K562 (cell line): ENCODE results near the gene JPH4. TPM values are rescaled to one million over a fixed set of nuclear protein-coding genes. Genes with fewer than 3 reads are reported as not detected.
A peak's percentile ranks its signal among the peaks of the same experiment; 100 is the strongest.

Experiments used
- ARID1B ChIP-seq: fragments of 450-650 bp; IDR thresholded peaks from 2 replicates; pipeline ENCODE4 v1.6.1; 2016; ENCODE audit warnings: antibody characterized with exemption, mild to moderate bottlenecking, inconsistent platforms
- ATF1 ChIP-seq, 2 experiments: fragments of 450-650 bp in 1 of 2; IDR thresholded peaks; 2 replicates each; pipeline ENCODE4 v1.6.1; 2016; ENCODE audit warnings: missing compliant biosample characterization in 1 of 2, missing genetic modification characterization in 1 of 2
- ATF6 ChIP-seq: sonication (generic); formaldehyde crosslinking; IDR thresholded peaks from 2 replicates; pipeline ENCODE4 v1.4.0; 2020; ENCODE audit warnings: mild to moderate bottlenecking, missing genetic modification reagents
- CBFB ChIP-seq: sonication (generic); formaldehyde crosslinking; IDR thresholded peaks from 2 replicates; pipeline ENCODE4 v1.4.0; 2020; ENCODE audit warnings: mild to moderate bottlenecking, missing genetic modification reagents
- CBX8 ChIP-seq: fragments of 200-600 bp; sonication (generic); IDR thresholded peaks from 2 replicates; pipeline ENCODE4 v1.6.1; 2012; ENCODE audit warnings: borderline replicate concordance, mixed run types, low read depth, mild to moderate bottlenecking, moderate library complexity, mixed read lengths, low read length, control low read depth, inconsistent platforms; ENCODE audit not compliant: poor library complexity, severe bottlenecking; ENCODE audit errors: extremely low read depth
- CUX1 ChIP-seq: fragments of 200-800 bp; sonication (Bioruptor generic); IDR thresholded peaks from 2 replicates; pipeline ENCODE4 v1.6.1; 2016; ENCODE audit warnings: missing genetic modification characterization, missing compliant biosample characterization
- HDAC8 ChIP-seq: fragments of 450-650 bp; IDR thresholded peaks from 2 replicates; pipeline ENCODE4 v1.6.1; 2016; ENCODE audit warnings: mild to moderate bottlenecking, missing genetic modification characterization, moderate library complexity, missing compliant biosample characterization
- HMBOX1 ChIP-seq: sonication (generic); IDR thresholded peaks from 2 replicates; pipeline ENCODE4 v1.6.1; 2016
- KLF1 ChIP-seq: fragments of 450-650 bp; IDR thresholded peaks from 2 replicates; pipeline ENCODE4 v1.6.1; 2016; ENCODE audit warnings: missing genetic modification characterization, missing compliant biosample characterization
- MEF2D ChIP-seq: conservative IDR thresholded peaks from 2 replicates; pipeline ENCODE4 v1.6.1; 2016; ENCODE audit warnings: low read depth, missing genetic modification characterization, missing compliant biosample characterization
- TFAM ChIP-seq: fragments of 250-450 bp; sonication (Bioruptor Pico); conservative IDR thresholded peaks from 2 replicates; pipeline ENCODE4 v1.5.0; 2021; ENCODE audit warnings: mild to moderate bottlenecking, moderate library complexity
- ZC3H4 ChIP-seq: sonication (generic); formaldehyde crosslinking; IDR thresholded peaks from 2 replicates; pipeline ENCODE4 v1.9.0; 2021; ENCODE audit warnings: missing genetic modification reagents, borderline replicate concordance
- ZNF174 ChIP-seq: fragments of 250-450 bp; sonication (Bioruptor Pico); IDR thresholded peaks from 2 replicates; pipeline ENCODE4 v1.4.0; 2020; ENCODE audit warnings: mild to moderate bottlenecking
- ZNF280A ChIP-seq: fragments of 450-650 bp; IDR thresholded peaks from 2 replicates; pipeline ENCODE4 v1.6.1; 2018; ENCODE audit warnings: mild to moderate bottlenecking, low read depth; ENCODE audit not compliant: partially characterized antibody
- ZNF408 ChIP-seq: fragments of 250-450 bp; sonication (Bioruptor Pico); IDR thresholded peaks from 2 replicates; pipeline ENCODE4 v1.4.0; 2020; ENCODE audit warnings: low read depth, mild to moderate bottlenecking, moderate library complexity
- ZNF444 ChIP-seq: fragments of 250-450 bp; sonication (Bioruptor Pico); IDR thresholded peaks from 2 replicates; pipeline ENCODE4 v1.4.0; 2020; ENCODE audit warnings: mild to moderate bottlenecking, moderate library complexity
- ZNF445 ChIP-seq: fragments of 250-450 bp; sonication (Bioruptor Pico); IDR thresholded peaks from 2 replicates; pipeline ENCODE4 v1.4.0; 2020; ENCODE audit warnings: low read depth, mild to moderate bottlenecking, moderate library complexity
- polyA plus RNA-seq, 8 experiments: library from polyadenylated mRNA; depleted of rRNA in 4 of 8; stranded (reverse) in 5 of 8; unstranded in 3 of 8; fragments of >200 nt; fragmentation: Nextera tagmentation in 2 of 8; fragmentation: Illumina TruSeq in 1 of 8; extraction: Ambion mirVana in 2 of 8; extraction: Trizol in 1 of 8; gene quantifications; 2 replicates each; pipeline versions ENCODE4 v1.2.1 to v1.2.3, GENCODE V29; 2011 to 2014; ENCODE audit warnings: inconsistent platforms in 1 of 8, missing spikeins in 1 of 8
- total RNA-seq, 7 experiments: library from RNA; depleted of rRNA in 6 of 7; stranded (reverse); fragments of >200 nt in 6 of 7; fragmentation: Illumina TruSeq in 2 of 7; extraction: Trizol in 2 of 7; gene quantifications; 2 replicates each; pipeline versions ENCODE4 v1.2.1 to v1.2.3, GENCODE V29; 2011 to 2021; ENCODE audit warnings: low replicate concordance in 1 of 7

The JPH4 gene
- total and polyA plus RNA-seq, 9 of the 15 experiments (the other 6 are each of a cell fraction or from before 2014, with no cell fraction given): 0.04 to 0.13 (median 0.06) TPM; not detected in 5

- TF ChIP-seq HMBOX1 (no peak), ARID1B (peak; percentile 29; the same call in 1 of the 2 replicates), ZC3H4 (CRISPR knock-in tag) (no peak), MEF2D (no peak), CUX1 (CRISPR knock-in tag) (no peak), ZNF408 (CRISPR knock-in tag) (no peak), CBX8 (no peak), ATF1 (CRISPR knock-in tag; IDR thresholded peaks at IDR 0.05) (no peak), ATF1 (tag; IDR thresholded peaks at IDR 0.05) (no peak), ATF6 (CRISPR knock-in tag) (no peak), ZNF280A (no peak), ZNF445 (CRISPR knock-in tag) (no peak), KLF1 (tag) (no peak), TFAM (no peak), HDAC8 (tag) (no peak), ZNF174 (no peak), ZNF444 (CRISPR knock-in tag) (no peak), CBFB (CRISPR knock-in tag) (no peak)
Observed at GRCh38 chr14:23567186-23568020, 11.2 kb downstream of the JPH4 start, which contains the start of gene AP1G2 (continued).
